ENCODE measurements around the gene CARTPT. TPM values are rescaled to one million over a fixed set of nuclear protein-coding genes. Genes with fewer than 3 reads are reported as not detected.

The CARTPT gene
- polyA plus RNA-seq (2011; rRNA removed) (not detected in 2 replicates), polyA minus RNA-seq (2011; rRNA and poly(A)+ RNA removed) (not detected in 2 replicates)

GRCh38 chr5:71719063-71719964, at the start of gene CARTPT:
Gene CARTPT, plus strand, starts transcription at chr5:71719275. Its CDS starts 19 bp downstream, at chr5:71719294.
- TF ChIP-seq, protein P1, sequence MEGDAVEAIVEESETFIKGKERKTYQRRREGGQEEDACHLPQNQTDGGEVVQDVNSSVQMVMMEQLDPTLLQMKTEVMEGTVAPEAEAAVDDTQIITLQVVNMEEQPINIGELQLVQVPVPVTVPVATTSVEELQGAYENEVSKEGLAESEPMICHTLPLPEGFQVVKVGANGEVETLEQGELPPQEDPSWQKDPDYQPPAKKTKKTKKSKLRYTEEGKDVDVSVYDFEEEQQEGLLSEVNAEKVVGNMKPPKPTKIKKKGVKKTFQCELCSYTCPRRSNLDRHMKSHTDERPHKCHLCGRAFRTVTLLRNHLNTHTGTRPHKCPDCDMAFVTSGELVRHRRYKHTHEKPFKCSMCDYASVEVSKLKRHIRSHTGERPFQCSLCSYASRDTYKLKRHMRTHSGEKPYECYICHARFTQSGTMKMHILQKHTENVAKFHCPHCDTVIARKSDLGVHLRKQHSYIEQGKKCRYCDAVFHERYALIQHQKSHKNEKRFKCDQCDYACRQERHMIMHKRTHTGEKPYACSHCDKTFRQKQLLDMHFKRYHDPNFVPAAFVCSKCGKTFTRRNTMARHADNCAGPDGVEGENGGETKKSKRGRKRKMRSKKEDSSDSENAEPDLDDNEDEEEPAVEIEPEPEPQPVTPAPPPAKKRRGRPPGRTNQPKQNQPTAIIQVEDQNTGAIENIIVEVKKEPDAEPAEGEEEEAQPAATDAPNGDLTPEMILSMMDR (IDR thresholded peaks at IDR 0.05; ENCODE audit: low read depth, low read length): no peak
- no peak within 1 kb of the TSS for H3K27ac ChIP-seq (ENCODE audit: low read depth, low read length)
- H3K27me3 ChIP-seq (ENCODE audit: control insufficient read depth, insufficient read depth, low read length): peaks cover 25% of the 10 kb centered on the region
- peaks cover 11% of the 10 kb centered on the region for H3K9me3 ChIP-seq (ENCODE audit: control insufficient read depth, insufficient read depth, low read length)
- DNase-seq (ENCODE audit: low read depth, low spot score): no peak
- no peak within 1 kb of the TSS for H3K4me3 ChIP-seq (ENCODE audit: low read depth, low read length)
- POLR2A ChIA-PET: no interaction called here
- CTCF ChIA-PET: no interaction called here

- POLR2A ChIA-PET: no interaction called here
Measured at GRCh38 chr5:71677977-71678376, 41.1 kb upstream of the CARTPT start.

DNA sequence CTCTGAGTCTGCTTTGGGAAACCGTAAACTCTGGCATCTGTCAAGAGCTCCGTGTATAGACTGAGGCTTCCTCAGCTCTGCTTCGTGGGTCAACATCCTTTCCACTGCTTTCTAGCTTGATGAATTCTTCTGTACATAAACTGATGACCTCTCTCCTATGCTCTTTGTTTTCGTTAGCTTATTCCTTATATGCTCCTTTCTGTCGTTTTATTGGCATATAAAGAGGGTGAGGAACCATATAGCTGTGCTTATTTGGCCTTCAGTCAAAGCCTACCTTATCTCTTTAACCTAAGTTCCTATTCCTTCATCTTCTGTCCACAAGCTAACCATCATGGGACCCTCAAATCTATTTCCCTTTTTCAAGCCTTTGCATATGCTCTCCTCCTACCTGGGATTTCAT, 39.4 kb upstream of the CARTPT start:
- no peaks in the 10 kb centered on the region for H3K9me3 ChIP-seq (ENCODE audit: control insufficient read depth, insufficient read depth, low read length)
- TF ChIP-seq, protein P1 (IDR thresholded peaks at IDR 0.05; ENCODE audit: low read depth, low read length): no peak
- no peak overlapping the region for H3K27ac ChIP-seq (ENCODE audit: low read depth, low read length)
- H3K27me3 ChIP-seq (ENCODE audit: control insufficient read depth, insufficient read depth, low read length): peaks cover 9% of the 10 kb centered on the region
- CTCF ChIA-PET: no interaction called here
- no peak overlapping the region for H3K4me3 ChIP-seq (ENCODE audit: low read depth, low read length)
- DNase-seq (ENCODE audit: low read depth, low spot score): no peak
- POLR2A ChIA-PET: no interaction called here

More at GRCh38 chr5:71677977-71678376, 41.1 kb upstream of the CARTPT start:
- CTCF ChIA-PET: no interaction called here
- no peak overlapping the region for H3K4me3 ChIP-seq (ENCODE audit: low read depth, low read length)
- peaks cover 9% of the 10 kb centered on the region for H3K27me3 ChIP-seq (ENCODE audit: control insufficient read depth, insufficient read depth, low read length)
- no peak for DNase-seq (ENCODE audit: low read depth, low spot score)
- H3K27ac ChIP-seq (ENCODE audit: low read depth, low read length): no peak overlapping the region
- TF ChIP-seq, protein P1 (IDR thresholded peaks at IDR 0.05; ENCODE audit: low read depth, low read length): no peak
- H3K9me3 ChIP-seq (ENCODE audit: control insufficient read depth, insufficient read depth, low read length): no peaks in the 10 kb centered on the region

- POLR2A ChIA-PET: no interaction called here
- TF ChIP-seq, protein P1 (IDR thresholded peaks at IDR 0.05; ENCODE audit: low read depth, low read length): no peak
Measured at GRCh38 chr5:71680510-71680909, 38.6 kb upstream of the CARTPT start.

GRCh38 chr5:71681296-71681695, 37.8 kb upstream of the CARTPT start:
- Histone ChIP-seq H3K9me3 (ENCODE audit: control insufficient read depth, insufficient read depth, low read length) (no peaks in the 10 kb centered on the region), H3K27ac (ENCODE audit: low read depth, low read length) (no peak overlapping the region), H3K27me3 (ENCODE audit: control insufficient read depth, insufficient read depth, low read length) (peaks cover 9% of the 10 kb centered on the region), H3K4me3 (ENCODE audit: low read depth, low read length) (no peak overlapping the region)
- TF ChIP-seq, protein P1 (IDR thresholded peaks at IDR 0.05; ENCODE audit: low read depth, low read length): no peak
- DNase-seq (ENCODE audit: low read depth, low spot score): no peak
- ChIA-PET POLR2A (no interaction called here), CTCF (no interaction called here)

More at GRCh38 chr5:71680510-71680909, 38.6 kb upstream of the CARTPT start:
- Histone ChIP-seq H3K9me3 (ENCODE audit: control insufficient read depth, insufficient read depth, low read length) (no peaks in the 10 kb centered on the region), H3K4me3 (ENCODE audit: low read depth, low read length) (no peak overlapping the region), H3K27me3 (ENCODE audit: control insufficient read depth, insufficient read depth, low read length) (peaks cover 9% of the 10 kb centered on the region), H3K27ac (ENCODE audit: low read depth, low read length) (no peak overlapping the region)
- CTCF ChIA-PET: no interaction called here
- DNase-seq (ENCODE audit: low read depth, low spot score): no peak
